Natural killer cell treated with Interleukin-12 subunit alpha and Interleukin-12 subunit beta and Interleukin-15 and Interleukin-18, amount 100 ng/mL, for 72 hours (primary cell): ENCODE data around the gene FAM204A. TPM values are rescaled to one million over a fixed set of nuclear protein-coding genes. Genes with fewer than 3 reads are reported as not detected.

Experiments
- ATAC-seq, 2 donors: fragments of 150-1000 bp; cut with Tn5 transposase in 1 of 2; sonication (Bioruptor Pico), chemical (Tn5 transposase) in 1 of 2; 2 replicates each; pipeline ENCODE4 v1.10.0; 2021
- DNase-seq: peaks from one replicate; pipeline ENCODE4 v3.0.0; 2022; ENCODE audit warnings: low spot score
- H3K27ac Mint-ChIP-seq, 2 donors: 1 replicate in 1 of 2; 2 replicates in 1 of 2; pipeline ENCODE4 v1.8.0; 2022; ENCODE audit warnings: mixed read lengths in 2 of 2, mild to moderate bottlenecking in 1 of 2, moderate library complexity in 1 of 2
- H3K27me3 Mint-ChIP-seq, 2 donors: 1 replicate in 1 of 2; 2 replicates in 1 of 2; pipeline ENCODE4 v1.8.0; 2022; ENCODE audit warnings: mixed read lengths in 2 of 2
- H3K36me3 Mint-ChIP-seq: one replicate; pipeline ENCODE4 v1.8.0; 2022; ENCODE audit warnings: mixed read lengths
- H3K4me1 Mint-ChIP-seq, 2 donors: 1 replicate in 1 of 2; 2 replicates in 1 of 2; pipeline ENCODE4 v1.8.0; 2022; ENCODE audit warnings: low read depth in 2 of 2, mixed read lengths in 2 of 2, mild to moderate bottlenecking in 1 of 2
- H3K4me3 Mint-ChIP-seq: one replicate; pipeline ENCODE4 v1.8.0; 2022; ENCODE audit warnings: mixed read lengths
- H3K9me3 Mint-ChIP-seq: 2 replicates; pipeline ENCODE4 v1.8.0; 2022; ENCODE audit warnings: mixed read lengths
- total RNA-seq, 2 donors: library from RNA; stranded (reverse); gene quantifications; one replicate each; pipeline ENCODE4 v1.2.3, GENCODE V29; 2022

Gene FAM204A
- total RNA-seq, 2 donors from 2014 or later, result 63.3 to 64.5 TPM

DNA sequence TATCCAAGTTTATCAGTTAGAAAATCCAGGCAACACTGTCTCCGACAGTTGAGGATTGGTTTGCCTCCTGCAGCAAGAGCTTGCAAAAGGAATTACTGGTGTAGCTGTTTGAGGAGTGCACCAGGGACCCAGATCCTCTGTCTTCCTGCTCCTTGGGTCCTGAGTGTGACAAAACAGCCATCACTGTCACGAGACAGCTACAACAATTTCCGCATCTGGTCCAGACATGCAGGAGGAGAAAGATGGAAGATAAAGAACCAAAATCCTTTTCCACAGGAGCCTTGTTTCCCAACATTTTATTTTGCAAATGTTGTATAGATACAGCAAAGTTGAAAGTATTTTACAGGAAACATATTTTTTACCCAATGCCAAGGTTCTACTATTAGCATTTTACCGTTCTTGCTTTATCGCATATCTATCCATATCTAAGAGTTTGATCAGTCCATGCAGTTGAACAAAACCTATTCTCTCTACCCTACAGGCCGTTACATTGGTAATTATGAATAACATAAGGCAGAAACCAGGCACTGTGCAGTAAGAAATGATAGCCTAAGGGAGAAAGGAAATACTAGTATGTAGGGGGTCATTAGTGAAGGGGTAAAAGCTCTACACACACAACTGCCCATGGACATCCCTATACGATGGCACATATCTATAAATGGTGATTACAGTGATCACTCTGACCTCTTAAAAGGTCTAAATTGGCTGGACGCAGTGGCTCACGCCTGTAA, 54.9 kb downstream of the FAM204A start:
- Mint-ChIP-seq H3K4me3 (no peak overlapping the region), H3K36me3 (no peaks in the 10 kb centered on the region), H3K4me1 (peaks cover 3 to 6% of the 10 kb centered on the region in 2 donors), H3K27me3 (peaks cover 26 to 49% of the 10 kb centered on the region in 2 donors), H3K9me3 (no peaks in the 10 kb centered on the region), H3K27ac (no peak overlapping the region)
- no peak for DNase-seq
- ATAC-seq, result no peak

- no peaks in the 10 kb centered on the region for H3K9me3 Mint-ChIP-seq
These were observed 55.9 kb downstream of the FAM204A start for GRCh38 chr10:118286051-118286838.

GRCh38 chr10:118282670-118283069, 59.5 kb downstream of the FAM204A start:
- Mint-ChIP-seq H3K27ac (no peak overlapping the region), H3K4me1 (peaks cover 3 to 6% of the 10 kb centered on the region in 2 donors), H3K36me3 (peaks cover 5% of the 10 kb centered on the region), H3K9me3 (no peaks in the 10 kb centered on the region), H3K27me3 (peaks cover 16 to 39% of the 10 kb centered on the region in 2 donors), H3K4me3 (no peak overlapping the region)
- ATAC-seq (peak in 1 of 2 donors; percentile 22), DNase-seq (no peak)

More at GRCh38 chr10:118286051-118286838, 55.9 kb downstream of the FAM204A start:
- H3K27ac Mint-ChIP-seq, result no peak overlapping the region
- H3K4me1 Mint-ChIP-seq, result peaks cover 3 to 6% of the 10 kb centered on the region in 2 donors
- DNase-seq, result no peak
- ATAC-seq, result no peak
- H3K27me3 Mint-ChIP-seq, result peaks cover 23 to 44% of the 10 kb centered on the region in 2 donors
- H3K4me3 Mint-ChIP-seq, result no peak overlapping the region
- H3K36me3 Mint-ChIP-seq, result no peaks in the 10 kb centered on the region

DNA sequence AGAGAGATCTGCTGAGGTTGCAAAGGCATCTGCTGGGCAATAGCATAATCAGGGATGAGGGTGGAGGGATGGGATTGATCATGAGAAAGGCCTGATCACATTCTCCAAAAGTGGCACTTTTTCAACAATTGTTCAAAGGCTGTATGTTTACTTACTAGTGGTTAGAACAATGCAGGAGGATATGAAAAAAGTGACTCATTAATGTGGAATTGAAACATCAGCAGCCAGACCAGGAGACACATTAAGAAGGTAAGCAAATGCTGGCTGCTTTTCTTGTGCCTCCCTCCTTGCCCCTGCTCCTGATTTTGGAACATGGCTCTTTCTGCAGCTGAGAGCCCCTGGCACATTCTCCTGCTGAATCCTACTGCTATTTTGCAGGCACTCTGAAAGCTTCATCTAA, 63.5 kb downstream of the FAM204A start:
- no peak overlapping the region for H3K4me3 Mint-ChIP-seq
- H3K4me1 Mint-ChIP-seq, result peaks cover 3 to 6% of the 10 kb centered on the region in 2 donors
- no peaks in the 10 kb centered on the region for H3K9me3 Mint-ChIP-seq
- no peak for ATAC-seq
- DNase-seq, result no peak
- H3K27ac Mint-ChIP-seq, result no peak overlapping the region
- H3K36me3 Mint-ChIP-seq, result peaks cover 8% of the 10 kb centered on the region
- peaks cover 12 to 23% of the 10 kb centered on the region in 2 donors for H3K27me3 Mint-ChIP-seq

DNA sequence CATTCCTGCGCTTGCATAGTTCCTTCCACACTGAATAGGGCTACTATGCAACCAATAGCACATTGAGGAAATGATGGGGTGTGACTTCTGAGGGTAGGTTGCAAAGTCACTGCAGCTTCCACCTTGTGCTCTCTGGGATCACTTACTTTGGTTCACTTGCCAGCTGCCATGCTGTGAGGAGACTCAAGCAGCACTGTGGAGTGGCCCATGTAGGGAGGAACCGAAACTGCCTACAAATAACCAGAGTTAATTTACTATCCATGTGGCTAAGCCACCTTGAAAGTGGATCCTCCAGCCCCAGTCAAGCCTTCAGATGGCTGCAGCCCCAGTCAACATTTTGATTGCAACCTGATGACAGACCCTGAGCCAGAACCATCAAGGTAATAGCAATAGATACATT, 64.3 kb downstream of the FAM204A start:
- no peak for DNase-seq
- no peak overlapping the region for H3K27ac Mint-ChIP-seq
- ATAC-seq, result no peak
- peaks cover 8% of the 10 kb centered on the region for H3K36me3 Mint-ChIP-seq
- H3K4me3 Mint-ChIP-seq, result no peak overlapping the region
- peaks cover 3 to 4% of the 10 kb centered on the region in 2 donors for H3K4me1 Mint-ChIP-seq
- H3K9me3 Mint-ChIP-seq, result no peaks in the 10 kb centered on the region
- H3K27me3 Mint-ChIP-seq, result peaks cover 10 to 19% of the 10 kb centered on the region in 2 donors

DNA sequence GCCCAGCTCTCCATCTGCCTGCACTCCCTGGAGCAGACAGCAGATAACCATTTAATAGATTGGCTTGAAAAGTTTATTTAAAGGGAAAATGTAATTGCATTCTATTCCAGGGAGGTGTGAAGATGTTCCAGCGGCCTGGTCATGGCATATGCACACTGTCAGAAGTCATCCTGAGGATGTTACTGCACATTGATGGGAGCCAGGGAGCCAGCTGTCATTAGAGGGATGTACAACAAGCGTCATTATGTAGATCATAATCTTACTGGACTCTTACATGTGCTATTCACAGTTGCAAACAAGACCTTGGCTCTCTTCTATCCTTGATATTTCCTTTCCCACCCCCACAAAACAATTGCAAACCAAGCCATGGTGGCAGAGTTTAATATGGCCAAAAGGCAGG, 65.4 kb downstream of the FAM204A start:
- H3K9me3 Mint-ChIP-seq, result no peaks in the 10 kb centered on the region
- ATAC-seq, result no peak
- no peak for DNase-seq
- H3K36me3 Mint-ChIP-seq, result peaks cover 8% of the 10 kb centered on the region
- peaks cover 10 to 21% of the 10 kb centered on the region in 2 donors for H3K27me3 Mint-ChIP-seq
- no peak overlapping the region for H3K4me3 Mint-ChIP-seq
- no peaks in the 10 kb centered on the region for H3K4me1 Mint-ChIP-seq
- no peak overlapping the region for H3K27ac Mint-ChIP-seq

DNA sequence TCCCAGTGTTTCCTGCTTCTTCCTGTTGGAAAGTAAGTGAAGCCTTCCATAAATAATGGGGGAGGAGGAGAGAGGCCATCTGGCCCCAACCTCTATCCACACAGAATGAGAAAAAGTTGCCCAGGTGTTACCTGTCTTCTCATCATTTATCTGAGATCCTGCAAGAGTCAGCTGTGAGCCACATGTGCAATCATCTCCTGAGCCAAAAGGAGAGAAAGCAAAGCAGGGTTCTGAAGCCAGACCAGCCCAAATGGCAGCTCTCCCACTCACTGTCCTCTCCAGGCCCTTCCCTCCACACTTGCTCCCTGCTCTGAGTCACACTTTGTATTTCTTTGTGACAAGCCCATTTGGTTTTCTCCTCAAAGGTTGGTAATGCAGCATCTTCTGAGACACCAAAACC, 65.9 kb downstream of the FAM204A start:
- no peak overlapping the region for H3K27ac Mint-ChIP-seq
- ATAC-seq (no peak), DNase-seq (no peak)
- no peaks in the 10 kb centered on the region for H3K9me3 Mint-ChIP-seq
- H3K4me1 Mint-ChIP-seq, result no peaks in the 10 kb centered on the region
- no peak overlapping the region for H3K4me3 Mint-ChIP-seq
- peaks cover 8% of the 10 kb centered on the region for H3K36me3 Mint-ChIP-seq
- H3K27me3 Mint-ChIP-seq, result peaks cover 13 to 26% of the 10 kb centered on the region in 2 donors

GRCh38 chr10:118273662-118274061, 68.5 kb downstream of the FAM204A start:
- DNase-seq (no peak), ATAC-seq (no peak)
- peaks cover 4% of the 10 kb centered on the region for H3K36me3 Mint-ChIP-seq
- H3K4me1 Mint-ChIP-seq, result no peaks in the 10 kb centered on the region
- H3K27ac Mint-ChIP-seq, result no peak overlapping the region
- no peaks in the 10 kb centered on the region for H3K9me3 Mint-ChIP-seq
- H3K27me3 Mint-ChIP-seq, result peaks cover 7 to 17% of the 10 kb centered on the region in 2 donors
- H3K4me3 Mint-ChIP-seq, result no peak overlapping the region

- Mint-ChIP-seq H3K27me3 (peaks cover 11 to 25% of the 10 kb centered on the region in 2 donors), H3K4me3 (no peak overlapping the region), H3K36me3 (peaks cover 4% of the 10 kb centered on the region), H3K27ac (no peak overlapping the region), H3K9me3 (no peaks in the 10 kb centered on the region), H3K4me1 (no peaks in the 10 kb centered on the region)
- no peak for DNase-seq
- no peak for ATAC-seq
These were observed 69.4 kb downstream of the FAM204A start for GRCh38 chr10:118272767-118273166.

GRCh38 chr10:118272149-118272721, 69.9 kb downstream of the FAM204A start:
- Mint-ChIP-seq H3K9me3 (no peaks in the 10 kb centered on the region), H3K27ac (no peak overlapping the region), H3K4me1 (no peaks in the 10 kb centered on the region), H3K27me3 (peaks cover 14 to 30% of the 10 kb centered on the region in 2 donors), H3K4me3 (no peak overlapping the region), H3K36me3 (peaks cover 2% of the 10 kb centered on the region)
- no peak for ATAC-seq
- DNase-seq, result no peak

- no peaks in the 10 kb centered on the region for H3K4me1 Mint-ChIP-seq
- no peaks in the 10 kb centered on the region for H3K36me3 Mint-ChIP-seq
- H3K9me3 Mint-ChIP-seq, result no peaks in the 10 kb centered on the region
- H3K4me3 Mint-ChIP-seq, result no peak overlapping the region
- H3K27me3 Mint-ChIP-seq, result peaks cover 19 to 36% of the 10 kb centered on the region in 2 donors
- no peak for DNase-seq
- no peak overlapping the region for H3K27ac Mint-ChIP-seq
- ATAC-seq, result no peak
These were observed 70.5 kb downstream of the FAM204A start for GRCh38 chr10:118271671-118272070.

GRCh38 chr10:118266098-118266748, 75.9 kb downstream of the FAM204A start:
- Mint-ChIP-seq H3K27me3 (peaks cover 13 to 56% of the 10 kb centered on the region in 2 donors), H3K36me3 (no peaks in the 10 kb centered on the region), H3K4me1 (no peaks in the 10 kb centered on the region), H3K27ac (no peak overlapping the region), H3K4me3 (no peak overlapping the region), H3K9me3 (no peaks in the 10 kb centered on the region)
- no peak for ATAC-seq
- DNase-seq, result no peak

DNA sequence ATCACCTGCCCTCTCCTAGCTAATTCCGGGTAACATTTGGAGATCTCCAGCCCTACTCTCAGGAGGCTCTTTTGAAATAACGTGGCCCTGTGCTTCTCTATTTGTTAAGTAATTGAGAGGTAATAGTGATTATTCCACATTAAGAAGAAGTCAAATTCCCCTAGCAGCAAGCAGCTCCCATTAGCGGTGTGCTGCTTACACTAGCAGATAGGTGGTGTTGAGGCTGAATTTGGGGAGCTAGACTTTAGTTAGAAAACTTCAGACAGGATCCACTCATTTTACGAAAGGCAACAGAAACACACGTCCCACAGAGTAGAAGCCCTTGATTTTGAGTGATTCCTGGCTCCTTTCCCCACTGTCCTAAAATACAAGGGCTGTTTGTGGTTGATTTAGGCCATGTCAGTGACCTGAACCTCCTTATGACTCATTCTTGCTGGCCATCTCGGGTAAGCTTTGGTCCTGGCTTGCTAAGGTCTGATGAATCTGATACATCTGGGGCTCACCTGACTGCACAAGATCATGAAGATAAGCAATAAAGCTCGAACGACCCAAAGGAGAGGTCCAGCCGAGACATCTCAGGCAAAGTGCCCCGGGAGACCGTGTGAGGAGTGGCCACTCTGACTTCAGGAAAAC, 77.2 kb downstream of the FAM204A start:
- no peaks in the 10 kb centered on the region for H3K36me3 Mint-ChIP-seq
- no peak for ATAC-seq
- H3K4me3 Mint-ChIP-seq, result no peak overlapping the region
- H3K27ac Mint-ChIP-seq, result no peak overlapping the region
- DNase-seq, result no peak
- H3K9me3 Mint-ChIP-seq, result no peaks in the 10 kb centered on the region
- no peaks in the 10 kb centered on the region for H3K4me1 Mint-ChIP-seq
- H3K27me3 Mint-ChIP-seq, result peaks cover 14 to 62% of the 10 kb centered on the region in 2 donors
